PC-9 (cell line): Measurements from ENCODE around the gene SLC4A11. TPM values are rescaled to one million over a fixed set of nuclear protein-coding genes. Genes with fewer than 3 reads are reported as not detected.
A peak's percentile ranks its signal among the peaks of the same experiment; 100 is the strongest.

Experiments
- BruUV-seq: library from RNA; stranded (reverse); fragments of 400-500 nt; replicated peaks from 2 replicates; lab custom pipeline; 2021; lab: Mats Ljungman, UMichigan
- CTCF ChIA-PET: fragments of 300-600 bp; sonication (Branson Sonifier 250); formaldehyde crosslinking; loops from one replicate; lab custom pipeline; 2022; ENCODE audit warnings: antibody characterized with exemption; lab: Charles Lee
- POLR2A ChIA-PET: fragments of 300-600 bp; sonication (Branson Sonifier 250); formaldehyde crosslinking; loops from one replicate; lab custom pipeline; 2022; ENCODE audit warnings: antibody characterized with exemption; ENCODE audit not compliant: unreplicated experiment; lab: Charles Lee
- DNase-seq, 2 experiments: peaks; one replicate each; pipeline versions ENCODE4 v3.0.0 to v3.0.0-alpha.2; 2015 to 2022; ENCODE audit warnings: mixed read lengths in 1 of 2
- H2AFZ ChIP-seq: fragments of 200-600 bp; sonication (generic); 2 replicates; pipeline ENCODE4 v1.8.1; 2017; ENCODE audit warnings: antibody characterized with exemption
- H3F3A ChIP-seq: fragments of 200-600 bp; sonication (generic); 2 replicates; pipeline ENCODE4 v1.8.1; 2017; ENCODE audit warnings: antibody characterized with exemption, mild to moderate bottlenecking, low read depth; ENCODE audit not compliant: insufficient read depth
- H3K27ac ChIP-seq: fragments of 200-600 bp; sonication (generic); 2 replicates; pipeline ENCODE4 v1.6.1; 2016; ENCODE audit warnings: mixed run types
- H3K27me3 ChIP-seq: fragments of 200-600 bp; sonication (generic); 2 replicates; pipeline ENCODE4 v1.6.1; 2016; ENCODE audit warnings: low read depth, mixed run types; ENCODE audit not compliant: insufficient read depth
- H3K36me3 ChIP-seq: fragments of 200-600 bp; sonication (generic); 2 replicates; pipeline ENCODE4 v1.6.1; 2016; ENCODE audit warnings: low read depth, mixed run types
- H3K4me1 ChIP-seq: fragments of 200-600 bp; sonication (generic); replicated peaks from 2 replicates; pipeline ENCODE4 v1.6.1; 2016; ENCODE audit warnings: mixed run types; ENCODE audit not compliant: insufficient read depth
- H3K4me2 ChIP-seq: fragments of 200-600 bp; sonication (generic); 2 replicates; pipeline ENCODE4 v1.6.1; 2017; ENCODE audit warnings: mixed run types
- H3K4me3 ChIP-seq: fragments of 200-600 bp; sonication (generic); 2 replicates; pipeline ENCODE4 v1.6.1; 2016; ENCODE audit warnings: mixed run types
- H3K79me2 ChIP-seq: fragments of 200-600 bp; sonication (generic); 2 replicates; pipeline ENCODE4 v1.6.1; 2017; ENCODE audit warnings: low read depth, mixed run types
- H3K9me2 ChIP-seq: fragments of 200-600 bp; sonication (generic); 2 replicates; pipeline ENCODE4 v1.8.1; 2017; ENCODE audit warnings: mild to moderate bottlenecking; ENCODE audit not compliant: insufficient read depth
- H3K9me3 ChIP-seq: fragments of 200-600 bp; sonication (generic); 2 replicates; pipeline ENCODE4 v1.8.1; 2016; ENCODE audit warnings: low read depth; ENCODE audit not compliant: insufficient read depth
- H4K20me1 ChIP-seq: fragments of 200-600 bp; sonication (generic); 2 replicates; pipeline ENCODE4 v1.8.1; 2017; ENCODE audit not compliant: insufficient read depth
- EZH2 ChIP-seq: fragments of 200-600 bp; sonication (generic); IDR thresholded peaks from 2 replicates; pipeline ENCODE4 v1.8.0; 2017; ENCODE audit warnings: antibody characterized with exemption, low read depth
- intact Hi-C: fragments of 100-400 bp; cut with micrococcal nuclease; formaldehyde crosslinking; loops from one replicate; pipeline ENCODE4 v1.10.0; 2022; ENCODE audit not compliant: unreplicated experiment
- total RNA-seq: library from RNA; stranded (reverse); gene quantifications from 2 replicates; pipeline ENCODE4 v1.2.3, GENCODE V29; 2021
- TF ChIP-seq, protein P1 (sequence below): fragments of 200-600 bp; sonication (generic); conservative IDR thresholded peaks from 2 replicates; pipeline ENCODE4 v1.6.1; 2017; ENCODE audit warnings: mixed run types, antibody characterized with exemption, mild to moderate bottlenecking, moderate library complexity

SLC4A11 gene
- total RNA-seq, 1 experiment from 2014 or later = 46.1 TPM

GRCh38 chr20:3243718-3244358 is 4.8 kb upstream of the SLC4A11 start:
- Histone ChIP-seq H3K9me3 (no peaks in the 10 kb centered on the region), H3F3A (peaks cover 4% of the 10 kb centered on the region; the same call in 1 of the 2 replicates), H4K20me1 (no peaks in the 10 kb centered on the region), H3K9me2 (no peaks in the 10 kb centered on the region), H2AFZ (no peak overlapping the region), H3K4me2 (no peak overlapping the region), H3K27me3 (no peaks in the 10 kb centered on the region), H3K79me2 (no peaks in the 10 kb centered on the region), H3K4me3 (no peak overlapping the region), H3K27ac (no peak overlapping the region), H3K36me3 (no peaks in the 10 kb centered on the region), H3K4me1 (peaks cover 11% of the 10 kb centered on the region; the same call in 1 of the 2 replicates)
- ChIA-PET POLR2A (no interaction called here), CTCF (interaction anchor here (0.6 kb wide), 1 partner anchor 74 kb away, joined by 3 read pairs; no protein-coding TSS in a partner anchor)
- intact Hi-C loops = no loop called here
- no TSS peak for BruUV-seq
- DNase-seq = no peak
- TF ChIP-seq EZH2 = no peak
- TF ChIP-seq, protein P1, sequence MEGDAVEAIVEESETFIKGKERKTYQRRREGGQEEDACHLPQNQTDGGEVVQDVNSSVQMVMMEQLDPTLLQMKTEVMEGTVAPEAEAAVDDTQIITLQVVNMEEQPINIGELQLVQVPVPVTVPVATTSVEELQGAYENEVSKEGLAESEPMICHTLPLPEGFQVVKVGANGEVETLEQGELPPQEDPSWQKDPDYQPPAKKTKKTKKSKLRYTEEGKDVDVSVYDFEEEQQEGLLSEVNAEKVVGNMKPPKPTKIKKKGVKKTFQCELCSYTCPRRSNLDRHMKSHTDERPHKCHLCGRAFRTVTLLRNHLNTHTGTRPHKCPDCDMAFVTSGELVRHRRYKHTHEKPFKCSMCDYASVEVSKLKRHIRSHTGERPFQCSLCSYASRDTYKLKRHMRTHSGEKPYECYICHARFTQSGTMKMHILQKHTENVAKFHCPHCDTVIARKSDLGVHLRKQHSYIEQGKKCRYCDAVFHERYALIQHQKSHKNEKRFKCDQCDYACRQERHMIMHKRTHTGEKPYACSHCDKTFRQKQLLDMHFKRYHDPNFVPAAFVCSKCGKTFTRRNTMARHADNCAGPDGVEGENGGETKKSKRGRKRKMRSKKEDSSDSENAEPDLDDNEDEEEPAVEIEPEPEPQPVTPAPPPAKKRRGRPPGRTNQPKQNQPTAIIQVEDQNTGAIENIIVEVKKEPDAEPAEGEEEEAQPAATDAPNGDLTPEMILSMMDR = no peak

- Histone ChIP-seq H3K27ac (no peak overlapping the region), H3K4me2 (no peak overlapping the region), H3K79me2 (no peaks in the 10 kb centered on the region), H3K4me3 (no peak overlapping the region), H3K9me2 (no peaks in the 10 kb centered on the region), H3K36me3 (no peaks in the 10 kb centered on the region), H3F3A (peaks cover 4% of the 10 kb centered on the region; the same call in 1 of the 2 replicates), H2AFZ (no peak overlapping the region), H3K4me1 (peaks cover 11% of the 10 kb centered on the region; the same call in 1 of the 2 replicates), H3K9me3 (no peaks in the 10 kb centered on the region), H3K27me3 (no peaks in the 10 kb centered on the region), H4K20me1 (no peaks in the 10 kb centered on the region)
- peak; percentile 35 to 51 for DNase-seq
- POLR2A ChIA-PET = interaction anchor here (0.6 to 0.7 kb wide), 4 partner anchors 11 to 32 kb away, joined by 3 to 6 read pairs (median 3); no protein-coding TSS in a partner anchor
- no peak for TF ChIP-seq EZH2
- TF ChIP-seq, protein P1 = no peak
- CTCF ChIA-PET = interaction anchor here (0.6 to 0.9 kb wide), 2 partner anchors 19 to 74 kb away, joined by 3 to 12 read pairs; no protein-coding TSS in a partner anchor
- BruUV-seq = no TSS peak
- intact Hi-C loops = no loop called here
Observed at GRCh38 chr20:3242172-3242692, 3.2 kb upstream of the SLC4A11 start.

- DNase-seq = no peak
- H3K27ac ChIP-seq = no peak overlapping the region
- H3K4me2 ChIP-seq = no peak overlapping the region
- H3F3A ChIP-seq = peaks cover 15% of the 10 kb centered on the region; the same call in 1 of the 2 replicates
- H3K4me3 ChIP-seq = no peak overlapping the region
- H3K79me2 ChIP-seq = no peaks in the 10 kb centered on the region
- CTCF ChIA-PET = no interaction called here
- H2AFZ ChIP-seq = no peak overlapping the region
- no TSS peak for BruUV-seq
- POLR2A ChIA-PET = interaction anchor here (0.5 kb wide), 1 partner anchor 19 kb away, joined by 4 read pairs; no protein-coding TSS in a partner anchor
- no peaks in the 10 kb centered on the region for H3K9me2 ChIP-seq
- H3K27me3 ChIP-seq = no peaks in the 10 kb centered on the region
- no peaks in the 10 kb centered on the region for H4K20me1 ChIP-seq
- no peaks in the 10 kb centered on the region for H3K36me3 ChIP-seq
- H3K9me3 ChIP-seq = no peaks in the 10 kb centered on the region
- intact Hi-C loops = no loop called here
- peaks cover 22% of the 10 kb centered on the region for H3K4me1 ChIP-seq
- no peak for TF ChIP-seq EZH2
- TF ChIP-seq, protein P1 = no peak
Observed at GRCh38 chr20:3240776-3241363, 1.9 kb upstream of the SLC4A11 start.
